DND-41 (cell line): ENCODE measurements around the gene CFAP92.

Experiments
- CTCF ChIP-seq: IDR thresholded peaks from 2 replicates; pipeline ENCODE4 v1.5.1; 2012; ENCODE audit warnings: borderline replicate concordance, low read length, moderate library complexity, mild to moderate bottlenecking; ENCODE audit not compliant: poor library complexity, severe bottlenecking; ENCODE audit errors: extremely low read depth
- EZH2 ChIP-seq: IDR thresholded peaks from 3 replicates; pipeline ENCODE4 v1.6.1; 2012; ENCODE audit warnings: borderline replicate concordance, low read depth, mild to moderate bottlenecking, moderate library complexity, low read length, inconsistent platforms; ENCODE audit not compliant: severe bottlenecking

GRCh38 chr3:128906031-128906803 lies 87.7 kb downstream of the CFAP92 start:
- TF ChIP-seq CTCF (no peak), EZH2 (no peak)
